ENCODE measurements around the gene ELF2. TPM values are rescaled to one million over a fixed set of nuclear protein-coding genes. Genes with fewer than 3 reads are reported as not detected.
A peak's percentile ranks its signal among the peaks of the same experiment; 100 is the strongest.
"Not testable (repeated sequence)": the region's sequence is repeated elsewhere in the genome, so short reads cannot be mapped to it uniquely, and the experiment has no call there.

Gene ELF2
- total RNA-seq, 2 donors from 2014 or later = 47.6 to 53.9 TPM

GRCh38 chr4:139022835-139023234, 154.2 kb downstream of the ELF2 start:
- Histone ChIP-seq H3K4me3 (ENCODE audit: low read length) (no peak overlapping the region), H3K9ac (ENCODE audit: extremely low read depth, low read length, poor library complexity, severe bottlenecking) (no peak overlapping the region), H3K36me3 (ENCODE audit: control insufficient read depth, insufficient read depth, low read length) (peaks cover 20% of the 10 kb centered on the region), H3K4me1 (ENCODE audit: control insufficient read depth, insufficient read depth, low read length) (peaks cover 6% of the 10 kb centered on the region), H3K27me3 (ENCODE audit: control insufficient read depth, insufficient read depth, low read length, poor library complexity, severe bottlenecking) (no peaks in the 10 kb centered on the region), H3K27ac (ENCODE audit: low read depth, low read length) (no peak overlapping the region), H3K9me3 (ENCODE audit: control insufficient read depth, low read length) (no peaks in the 10 kb centered on the region)
- 93 to 97% methylated on average over 5 of the region's 5 CpGs for WGBS, 2 experiments (ENCODE audit: insufficient coverage in 1 of 2, insufficient read length in 1 of 2)
- no peaks in the 10 kb centered on the region for H3K9me3 Mint-ChIP-seq
- H3K27ac Mint-ChIP-seq = no peak overlapping the region
- TF ChIP-seq CTCF (conservative IDR thresholded peaks at IDR 0.05) = no peak
- no peaks in the 10 kb centered on the region for H3K27me3 Mint-ChIP-seq (ENCODE audit: insufficient read depth)
- no peak for DNase-seq
- peaks cover 32% of the 10 kb centered on the region for H3K4me1 Mint-ChIP-seq
- H3K4me3 Mint-ChIP-seq = no peak overlapping the region
- H3K36me3 Mint-ChIP-seq (ENCODE audit: low read depth) = peaks cover 10% of the 10 kb centered on the region

GRCh38 chr4:139021071-139021470, 155.9 kb downstream of the ELF2 start:
- H3K9me3 ChIP-seq (ENCODE audit: control insufficient read depth, low read length); DNase-seq; H3K9ac ChIP-seq (ENCODE audit: extremely low read depth, low read length, poor library complexity, severe bottlenecking); H3K4me3 ChIP-seq (ENCODE audit: low read length); H3K9me3 Mint-ChIP-seq; H3K27me3 Mint-ChIP-seq (ENCODE audit: insufficient read depth); H3K4me1 ChIP-seq (ENCODE audit: control insufficient read depth, insufficient read depth, low read length); H3K27ac ChIP-seq (ENCODE audit: low read depth, low read length); H3K27me3 ChIP-seq (ENCODE audit: control insufficient read depth, insufficient read depth, low read length, poor library complexity, severe bottlenecking): not testable (repeated sequence)
- Mint-ChIP-seq H3K36me3 (ENCODE audit: low read depth) (peaks cover 12% of the 10 kb centered on the region), H3K27ac (peak overlapping the region; percentile 48), H3K4me3 (peak overlapping the region; percentile 27), H3K4me1 (peaks cover 36% of the 10 kb centered on the region)
- peaks cover 16% of the 10 kb centered on the region for H3K36me3 ChIP-seq (ENCODE audit: control insufficient read depth, insufficient read depth, low read length)
- WGBS, 2 experiments (ENCODE audit: insufficient coverage in 1 of 2, insufficient read length in 1 of 2) = 91 to 93% methylated on average over 9 to 11 of the region's 12 CpGs

- H3K9me3 ChIP-seq (ENCODE audit: control insufficient read depth, low read length) = no peaks in the 10 kb centered on the region
- WGBS, 2 experiments (ENCODE audit: insufficient coverage in 1 of 2, insufficient read length in 1 of 2) = 25 to 39% methylated on average over 3 to 4 of the region's 4 CpGs
- no peaks in the 10 kb centered on the region for H3K27me3 ChIP-seq (ENCODE audit: control insufficient read depth, insufficient read depth, low read length, poor library complexity, severe bottlenecking)
- peaks cover 36% of the 10 kb centered on the region for H3K4me1 Mint-ChIP-seq
- no peaks in the 10 kb centered on the region for H3K27me3 Mint-ChIP-seq (ENCODE audit: insufficient read depth)
- DNase-seq = peak; percentile 78
- no peak overlapping the region for H3K27ac ChIP-seq (ENCODE audit: low read depth, low read length)
- H3K36me3 Mint-ChIP-seq (ENCODE audit: low read depth) = peaks cover 12% of the 10 kb centered on the region
- H3K36me3 ChIP-seq (ENCODE audit: control insufficient read depth, insufficient read depth, low read length) = peaks cover 16% of the 10 kb centered on the region
- H3K27ac Mint-ChIP-seq = peak overlapping the region; percentile 48
- H3K4me3 ChIP-seq (ENCODE audit: low read length) = peak overlapping the region; percentile 75
- TF ChIP-seq CTCF (conservative IDR thresholded peaks at IDR 0.05) = no peak
- no peaks in the 10 kb centered on the region for H3K9me3 Mint-ChIP-seq
- peak overlapping the region; percentile 27 for H3K4me3 Mint-ChIP-seq
- no peak overlapping the region for H3K9ac ChIP-seq (ENCODE audit: extremely low read depth, low read length, poor library complexity, severe bottlenecking)
- peaks cover 6% of the 10 kb centered on the region for H3K4me1 ChIP-seq (ENCODE audit: control insufficient read depth, insufficient read depth, low read length)
These were observed 156.6 kb downstream of the ELF2 start for GRCh38 chr4:139020384-139020783.
